NCI-H187 treated with DMSO at 0.1 percent for 48 hours (cell line): ENCODE measurements around the gene DEUP1.
"Not testable (repeated sequence)": the region's sequence is repeated elsewhere in the genome, so short reads cannot be mapped to it uniquely, and the experiment has no call there.

Experiments used
- DNase-seq: peaks from one replicate; lab custom pipeline; 2025; lab: John Stamatoyannopoulos, UW

DEUP1 gene

GRCh38 chr11:93330446-93330984, at the start of gene DEUP1:
Gene DEUP1 (plus strand): TSS chr11:93330742. CDS start chr11:93332260, 1,518 bp downstream.
- DNase-seq: no peak

DNA sequence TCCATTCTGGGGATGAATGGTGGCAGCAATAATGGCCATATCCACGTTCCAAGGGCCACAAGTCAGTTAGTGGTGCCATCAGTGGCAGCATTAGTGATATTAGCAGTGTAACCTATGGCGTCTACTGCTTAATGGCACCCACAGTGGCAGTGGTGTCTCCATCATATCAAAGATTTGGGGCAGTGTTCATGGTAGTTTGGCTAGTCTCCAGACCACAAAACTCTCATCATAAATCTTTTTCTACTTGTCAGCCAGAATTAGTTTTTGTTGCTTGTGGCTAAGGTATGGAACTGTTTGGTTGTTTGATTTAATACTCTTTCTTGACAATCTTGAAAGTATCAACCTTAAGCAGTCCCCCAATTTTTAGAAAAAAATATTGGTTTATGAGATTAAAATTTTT, 45.1 kb upstream of the DEUP1 start:
- no peak for DNase-seq

GRCh38 chr11:93287434-93287833, 43.1 kb upstream of the DEUP1 start:
- DNase-seq: no peak

DNA sequence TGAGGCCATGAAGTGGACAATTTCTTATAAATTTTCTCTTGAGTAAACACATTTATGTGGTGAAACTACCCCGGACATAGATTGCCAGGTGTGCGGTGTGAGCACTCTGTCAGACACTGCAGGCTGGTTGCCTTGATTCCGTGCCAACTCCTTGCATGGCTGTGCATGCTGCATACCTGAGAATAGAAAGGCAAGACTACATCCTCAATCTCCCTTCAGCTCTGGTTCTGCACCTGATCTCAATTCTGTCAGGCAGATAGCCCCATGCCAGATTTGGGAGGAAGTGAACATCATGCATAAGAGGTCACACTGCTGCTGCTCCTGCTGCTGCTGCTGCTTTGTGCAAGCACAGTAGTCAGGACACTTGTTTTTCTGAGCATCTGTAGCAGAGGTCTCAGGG, 42.5 kb upstream of the DEUP1 start:
- DNase-seq: peak; percentile 87

DNA sequence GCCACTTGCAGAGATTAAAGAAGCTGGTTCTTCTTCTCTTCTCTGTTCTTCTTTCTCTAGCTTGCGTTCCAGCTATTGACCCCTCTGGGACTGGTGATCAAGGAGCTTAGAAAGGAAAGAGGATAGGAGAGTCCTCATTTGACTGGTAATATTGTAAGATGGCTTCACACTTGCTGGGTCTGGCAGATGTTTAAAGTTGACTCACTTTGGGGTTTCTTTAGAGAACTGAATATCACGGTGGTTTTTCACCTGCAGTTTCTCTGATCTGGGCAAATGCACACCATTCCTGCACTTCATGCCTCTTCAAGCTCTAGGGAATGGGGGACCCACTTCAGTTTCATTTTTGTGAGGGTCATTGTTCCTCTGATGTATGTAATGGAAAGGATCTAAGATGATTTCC, 41.8 kb upstream of the DEUP1 start:
- DNase-seq: no peak

DNA sequence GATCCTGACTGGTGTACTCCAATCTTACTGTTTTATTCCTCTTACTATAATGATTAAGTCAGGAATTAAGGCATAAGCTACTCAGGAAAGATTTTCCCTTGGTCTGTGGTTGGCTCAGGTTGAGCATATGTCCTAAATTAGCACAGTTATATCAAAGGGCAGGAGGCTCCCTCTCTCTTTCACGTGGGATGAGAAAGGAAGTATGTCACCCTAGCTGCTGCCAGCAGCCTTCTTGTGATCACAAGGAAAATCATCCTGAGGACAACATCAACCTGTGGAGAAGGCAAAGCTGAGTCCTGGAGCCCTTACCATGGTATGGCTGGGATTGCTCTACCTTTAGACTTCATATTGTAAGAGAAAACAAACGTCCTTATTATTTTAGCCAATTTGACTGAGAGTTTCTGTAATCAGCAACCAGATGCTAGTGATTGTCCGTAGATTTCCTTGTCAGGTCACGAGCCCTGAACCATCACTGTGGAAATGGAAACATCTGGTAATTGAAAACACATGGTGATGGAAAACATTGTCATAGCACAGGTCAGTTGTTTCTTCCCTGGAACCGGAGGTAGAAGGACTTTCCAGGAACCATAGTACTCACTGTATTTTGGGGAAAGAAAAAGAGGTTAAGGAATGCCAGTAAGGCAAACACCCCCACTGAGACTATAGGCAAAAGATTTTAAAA, 40.6 kb upstream of the DEUP1 start:
- no peak for DNase-seq

GRCh38 chr11:93291110-93291509, 39.4 kb upstream of the DEUP1 start:
- no peak for DNase-seq

- DNase-seq: no peak
These were observed 38.6 kb upstream of the DEUP1 start for GRCh38 chr11:93291898-93292297.

DNA sequence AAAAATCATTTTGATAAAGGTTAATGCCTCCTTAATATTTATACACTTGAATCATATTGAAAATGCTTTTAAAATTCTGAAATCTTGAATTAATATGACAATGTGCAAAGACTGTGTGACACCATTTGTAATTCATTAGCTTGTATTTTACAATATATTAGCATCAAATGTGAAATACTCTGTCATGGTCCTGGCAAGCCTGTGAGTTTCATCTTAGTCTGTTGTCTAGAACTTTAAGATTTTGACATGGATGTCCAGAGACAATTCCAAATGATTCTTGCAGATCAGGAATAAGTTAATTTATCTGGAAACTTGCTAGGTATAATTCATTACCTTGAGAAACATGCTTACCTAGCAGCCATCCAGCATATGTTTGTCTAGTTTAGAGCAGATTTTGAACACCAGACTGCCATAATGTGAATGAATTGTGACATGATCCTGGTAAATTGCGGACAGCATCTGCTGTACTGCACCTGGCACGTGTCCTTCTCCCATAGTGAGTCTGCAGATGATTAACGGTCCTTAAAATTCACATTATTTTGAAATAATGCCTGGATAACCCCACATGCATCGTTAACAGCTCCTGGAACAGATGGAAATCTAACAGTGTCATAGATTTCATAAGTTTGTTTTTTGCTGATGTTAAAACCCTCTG, 34.5 kb upstream of the DEUP1 start:
- no peak for DNase-seq

GRCh38 chr11:93303689-93304088, 26.9 kb upstream of the DEUP1 start:
- DNase-seq: no peak

DNA sequence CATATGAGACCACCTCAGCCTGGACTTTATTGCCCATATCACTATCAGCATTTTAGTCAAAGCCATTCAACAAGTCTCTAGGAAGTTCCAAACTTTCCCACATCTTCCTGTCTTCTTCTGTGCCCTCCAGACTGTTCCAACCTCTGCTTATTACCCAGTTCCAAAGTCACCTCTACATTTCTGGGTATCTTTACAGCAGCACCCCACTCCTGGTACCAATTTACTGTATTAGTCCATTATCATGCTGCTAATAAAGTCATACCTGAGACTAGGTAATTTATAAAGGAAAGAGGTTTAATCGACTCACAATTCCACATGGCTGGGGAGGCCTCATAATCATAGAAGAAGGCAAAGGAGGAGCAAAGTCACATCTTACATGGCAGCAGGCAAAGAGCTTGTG, 16.1 kb upstream of the DEUP1 start:
- not testable (repeated sequence) for DNase-seq

DNA sequence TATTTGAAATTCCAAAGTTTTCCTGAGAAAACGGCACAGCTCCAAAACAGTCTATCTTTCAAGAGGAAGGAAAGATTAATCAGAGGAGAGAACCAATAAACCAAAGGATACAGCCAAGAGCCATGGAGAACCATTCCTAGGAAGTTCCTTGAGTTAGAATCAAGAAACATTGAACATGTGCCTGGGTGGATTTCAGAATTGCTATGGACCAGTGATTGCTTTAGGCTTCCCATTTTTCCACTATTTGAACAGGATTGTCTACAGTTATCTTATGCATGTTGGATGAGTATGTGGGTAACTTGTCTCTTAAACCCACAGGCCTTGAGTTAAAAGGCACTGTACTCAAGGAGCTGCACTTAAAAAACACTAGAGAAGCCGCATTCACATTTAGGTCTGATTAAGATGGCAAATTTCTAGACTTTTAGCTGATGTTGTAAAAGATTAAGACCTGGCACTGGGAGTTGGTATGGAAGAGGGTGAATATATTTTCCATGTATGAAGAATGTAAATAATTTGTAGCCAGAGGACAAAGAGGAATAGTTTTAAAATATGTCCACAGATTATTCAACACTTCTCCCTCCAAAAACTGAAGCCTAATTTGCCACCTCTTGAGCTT, 11.2 kb upstream of the DEUP1 start:
- no peak for DNase-seq

- DNase-seq: no peak
These were observed 10.3 kb upstream of the DEUP1 start for GRCh38 chr11:93320230-93320629.

DNA sequence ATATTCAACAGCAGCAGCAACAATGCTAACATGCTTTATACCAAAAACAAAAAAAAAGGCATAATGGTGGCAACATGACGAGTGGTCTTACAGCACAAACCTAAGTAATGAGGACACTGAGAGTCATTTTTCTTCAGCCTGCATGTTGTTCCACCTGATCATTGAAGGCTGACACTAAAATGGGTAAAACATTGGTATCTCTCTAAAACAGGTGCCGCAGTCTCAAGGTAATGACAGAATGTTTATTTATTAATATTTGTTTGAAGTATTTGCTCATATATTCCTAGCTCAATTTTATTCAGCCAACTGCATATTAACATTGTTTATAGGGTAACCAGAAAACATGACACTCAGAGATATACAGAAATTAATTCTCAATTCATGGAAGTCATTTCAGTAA, 8.3 kb upstream of the DEUP1 start:
- DNase-seq: no peak

DNA sequence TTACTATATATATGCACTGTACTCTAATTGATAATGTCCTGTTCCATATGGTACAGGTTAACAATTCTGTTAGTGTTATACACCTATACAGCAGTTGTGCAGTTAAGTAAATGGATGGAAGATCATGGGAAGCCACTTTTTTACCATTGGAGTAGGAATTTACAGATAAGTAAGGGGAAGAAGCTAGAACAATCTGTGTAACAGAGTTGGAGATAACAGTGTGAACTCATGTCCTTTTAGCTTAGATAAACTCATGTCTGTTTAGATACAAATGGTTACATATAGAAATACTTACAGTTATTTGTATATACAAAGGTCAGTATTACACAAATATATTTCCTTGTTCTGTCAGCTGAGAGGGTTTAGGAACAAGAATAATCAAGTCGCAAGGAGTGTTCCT, 6.8 kb upstream of the DEUP1 start:
- no peak for DNase-seq

GRCh38 chr11:93324500-93324899, 6.0 kb upstream of the DEUP1 start:
- no peak for DNase-seq

DNA sequence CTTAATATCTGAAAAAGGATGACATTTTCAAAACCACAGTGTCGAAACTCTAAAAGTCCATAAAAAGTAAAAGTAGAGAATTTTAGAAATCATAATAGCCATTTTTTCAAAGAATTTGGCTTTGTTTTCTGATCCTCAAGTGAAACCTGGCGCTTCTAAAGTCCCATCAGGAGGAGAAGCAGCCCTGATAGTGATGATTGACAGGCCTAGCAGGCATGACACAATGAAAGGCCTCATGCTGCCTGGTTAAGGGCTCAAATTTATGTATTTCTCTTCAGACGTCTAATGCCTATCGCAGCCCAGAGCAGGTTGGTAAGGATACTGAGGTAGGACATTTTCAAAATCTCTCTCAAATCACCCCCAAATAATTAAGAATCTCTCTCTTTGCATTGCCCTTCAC, 3.9 kb upstream of the DEUP1 start:
- DNase-seq: no peak

- DNase-seq: no peak
These were observed 551 bp upstream of the DEUP1 start for GRCh38 chr11:93329936-93330445.

DNA sequence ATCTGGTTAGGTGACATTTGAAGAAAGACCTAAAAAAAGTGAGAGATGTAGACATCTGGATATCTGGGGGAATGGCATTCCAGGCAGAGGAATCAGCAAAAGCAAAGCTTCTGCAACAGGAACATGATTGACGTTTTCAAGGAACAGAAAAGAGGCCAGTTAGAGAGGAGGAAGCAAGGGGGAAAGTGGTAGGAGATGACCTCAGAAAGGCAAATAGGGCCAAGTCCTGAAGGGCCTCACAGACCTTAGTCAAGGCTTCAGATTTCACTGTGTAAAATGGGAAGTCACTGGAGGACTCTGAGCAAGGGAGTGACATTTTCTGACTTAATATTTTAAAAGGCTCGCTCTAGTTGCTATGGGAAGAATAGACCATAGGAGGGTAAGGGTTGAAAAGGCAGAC, 9.7 kb downstream of the DEUP1 start:
- no peak for DNase-seq

- no peak for DNase-seq
These were observed 14.4 kb downstream of the DEUP1 start for GRCh38 chr11:93344855-93345333.

- no peak for DNase-seq
These were observed 18.4 kb downstream of the DEUP1 start for GRCh38 chr11:93348930-93349329.

- DNase-seq: no peak
These were observed 20.3 kb downstream of the DEUP1 start for GRCh38 chr11:93350835-93351234.

DNA sequence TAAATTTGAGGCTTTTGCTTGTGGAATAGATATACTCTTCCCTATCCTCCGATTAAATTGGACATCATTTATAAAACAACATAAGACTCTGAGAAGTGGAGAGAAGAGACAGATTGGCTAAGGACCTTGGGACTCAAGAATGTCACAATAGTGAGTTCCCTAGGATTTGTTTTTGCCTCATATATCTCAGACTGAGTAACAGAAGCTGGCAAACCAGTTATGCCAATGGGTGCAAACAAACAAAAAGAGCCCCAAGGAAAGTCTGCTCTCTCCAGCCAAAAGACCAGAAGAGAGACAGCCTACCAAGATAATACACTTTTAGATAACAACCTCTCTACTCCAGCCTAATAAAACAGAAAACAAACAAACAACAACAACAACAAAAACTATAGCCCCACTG, 28.9 kb downstream of the DEUP1 start:
- no peak for DNase-seq
